Vagina (tissue), 2 donors: ENCODE data around the gene PRELID2.

Experiments
- POLR2A ChIP-seq, 2 donors: fragments of 450-650 bp; IDR thresholded peaks; one replicate each; pipeline ENCODE4 v1.6.1; 2017; ENCODE audit warnings: antibody characterized with exemption in 2 of 2, mild to moderate bottlenecking in 2 of 2, moderate library complexity in 2 of 2
- POLR2AphosphoS5 ChIP-seq, 2 donors: sonication (generic); formaldehyde crosslinking; IDR thresholded peaks; one replicate each; pipeline ENCODE4 v1.9.0; 2017; ENCODE audit warnings: antibody characterized with exemption in 2 of 2, mild to moderate bottlenecking in 2 of 2, low read depth in 1 of 2; ENCODE audit not compliant: insufficient read depth in 1 of 2
- TF ChIP-seq, protein P1 (sequence below), 3 experiments: fragments of 450-650 bp in 2 of 3; fragments of 200-600 bp in 1 of 3; sonication (generic) in 1 of 3; IDR thresholded peaks; one replicate each; pipeline ENCODE4 v1.5.1; 2017 to 2019; ENCODE audit warnings: antibody characterized with exemption in 3 of 3, mild to moderate bottlenecking in 2 of 3, moderate library complexity in 2 of 3

GRCh38 chr5:145792840-145793239, 42.3 kb downstream of the PRELID2 start:
- TF ChIP-seq, protein P1, sequence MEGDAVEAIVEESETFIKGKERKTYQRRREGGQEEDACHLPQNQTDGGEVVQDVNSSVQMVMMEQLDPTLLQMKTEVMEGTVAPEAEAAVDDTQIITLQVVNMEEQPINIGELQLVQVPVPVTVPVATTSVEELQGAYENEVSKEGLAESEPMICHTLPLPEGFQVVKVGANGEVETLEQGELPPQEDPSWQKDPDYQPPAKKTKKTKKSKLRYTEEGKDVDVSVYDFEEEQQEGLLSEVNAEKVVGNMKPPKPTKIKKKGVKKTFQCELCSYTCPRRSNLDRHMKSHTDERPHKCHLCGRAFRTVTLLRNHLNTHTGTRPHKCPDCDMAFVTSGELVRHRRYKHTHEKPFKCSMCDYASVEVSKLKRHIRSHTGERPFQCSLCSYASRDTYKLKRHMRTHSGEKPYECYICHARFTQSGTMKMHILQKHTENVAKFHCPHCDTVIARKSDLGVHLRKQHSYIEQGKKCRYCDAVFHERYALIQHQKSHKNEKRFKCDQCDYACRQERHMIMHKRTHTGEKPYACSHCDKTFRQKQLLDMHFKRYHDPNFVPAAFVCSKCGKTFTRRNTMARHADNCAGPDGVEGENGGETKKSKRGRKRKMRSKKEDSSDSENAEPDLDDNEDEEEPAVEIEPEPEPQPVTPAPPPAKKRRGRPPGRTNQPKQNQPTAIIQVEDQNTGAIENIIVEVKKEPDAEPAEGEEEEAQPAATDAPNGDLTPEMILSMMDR (IDR thresholded peaks at IDR 0.05), result no peak
- TF ChIP-seq POLR2A (IDR thresholded peaks at IDR 0.05) (no peak), POLR2AphosphoS5 (IDR thresholded peaks at IDR 0.05; ENCODE audit: insufficient read depth in 1 of 2, low read depth in 1 of 2) (no peak)
